GM21723 (cell line): ENCODE data around the gene EYS.
"Not testable (repeated sequence)": the region's sequence is repeated elsewhere in the genome, so short reads cannot be mapped to it uniquely, and the experiment has no call there.

Experiments used
- ATAC-seq: cut with Tn5 transposase; IDR thresholded peaks from one replicate; pipeline ENCODE4 v1.9.1; 2021; ENCODE audit warnings: mild to moderate bottlenecking, moderate library complexity; ENCODE audit not compliant: unreplicated experiment

Gene EYS

GRCh38 chr6:65637289-65638046 lies 69.6 kb downstream of the EYS start:
- ATAC-seq: no peak

- ATAC-seq: no peak
Observed at GRCh38 chr6:65633501-65633900, 73.5 kb downstream of the EYS start.

- no peak for ATAC-seq
Observed at GRCh38 chr6:65631711-65632110, 75.3 kb downstream of the EYS start.

- ATAC-seq: not testable (repeated sequence)
Observed at GRCh38 chr6:65627434-65627999, 79.5 kb downstream of the EYS start.

GRCh38 chr6:65627015-65627414 lies 80.0 kb downstream of the EYS start:
- no peak for ATAC-seq

- no peak for ATAC-seq
Observed at GRCh38 chr6:65623566-65623965, 83.5 kb downstream of the EYS start.

- no peak for ATAC-seq
Observed at GRCh38 chr6:65610746-65611145, 96.3 kb downstream of the EYS start.

GRCh38 chr6:65595540-65595939 lies 111.5 kb downstream of the EYS start:
- no peak for ATAC-seq

GRCh38 chr6:65570340-65570739 lies 136.7 kb downstream of the EYS start:
- ATAC-seq: no peak

- ATAC-seq: no peak
Observed at GRCh38 chr6:65569505-65569904, 137.5 kb downstream of the EYS start.

GRCh38 chr6:65569056-65569455 lies 138.0 kb downstream of the EYS start:
- not testable (repeated sequence) for ATAC-seq

GRCh38 chr6:65566117-65566516 lies 140.9 kb downstream of the EYS start:
- no peak for ATAC-seq

- ATAC-seq: no peak
Observed at GRCh38 chr6:65558071-65558470, 149.0 kb downstream of the EYS start.

- ATAC-seq: no peak
Observed at GRCh38 chr6:65557224-65557623, 149.8 kb downstream of the EYS start.

- no peak for ATAC-seq
Observed at GRCh38 chr6:65546894-65547293, 160.1 kb downstream of the EYS start.

GRCh38 chr6:65545920-65546319 lies 161.1 kb downstream of the EYS start:
- ATAC-seq: no peak

- ATAC-seq: no peak
Observed at GRCh38 chr6:65538644-65539043, 168.4 kb downstream of the EYS start.

- no peak for ATAC-seq
Observed at GRCh38 chr6:65537600-65537999, 169.4 kb downstream of the EYS start.

- ATAC-seq: no peak
Observed at GRCh38 chr6:65531533-65531932, 175.5 kb downstream of the EYS start.

- no peak for ATAC-seq
Observed at GRCh38 chr6:65524232-65524631, 182.8 kb downstream of the EYS start.

GRCh38 chr6:65505736-65506135 lies 201.3 kb downstream of the EYS start:
- no peak for ATAC-seq

- ATAC-seq: no peak
Observed at GRCh38 chr6:65501045-65501444, 206.0 kb downstream of the EYS start.

- not testable (repeated sequence) for ATAC-seq
Observed at GRCh38 chr6:65483652-65484051, 223.4 kb downstream of the EYS start.
